HG02970 (cell line): Measurements from ENCODE around the gene PDE3B.
"Not testable (repeated sequence)": the region's sequence is repeated elsewhere in the genome, so short reads cannot be mapped to it uniquely, and the experiment has no call there.

ENCODE experiments used
- ATAC-seq: cut with Tn5 transposase; IDR thresholded peaks from one replicate; pipeline ENCODE4 v1.9.1; 2021; ENCODE audit warnings: mild to moderate bottlenecking, moderate library complexity, moderate number of reproducible peaks; ENCODE audit not compliant: unreplicated experiment, low FRiP score

PDE3B gene

GRCh38 chr11:14673421-14673820, 29.8 kb downstream of the PDE3B start:
- ATAC-seq: no peak

DNA sequence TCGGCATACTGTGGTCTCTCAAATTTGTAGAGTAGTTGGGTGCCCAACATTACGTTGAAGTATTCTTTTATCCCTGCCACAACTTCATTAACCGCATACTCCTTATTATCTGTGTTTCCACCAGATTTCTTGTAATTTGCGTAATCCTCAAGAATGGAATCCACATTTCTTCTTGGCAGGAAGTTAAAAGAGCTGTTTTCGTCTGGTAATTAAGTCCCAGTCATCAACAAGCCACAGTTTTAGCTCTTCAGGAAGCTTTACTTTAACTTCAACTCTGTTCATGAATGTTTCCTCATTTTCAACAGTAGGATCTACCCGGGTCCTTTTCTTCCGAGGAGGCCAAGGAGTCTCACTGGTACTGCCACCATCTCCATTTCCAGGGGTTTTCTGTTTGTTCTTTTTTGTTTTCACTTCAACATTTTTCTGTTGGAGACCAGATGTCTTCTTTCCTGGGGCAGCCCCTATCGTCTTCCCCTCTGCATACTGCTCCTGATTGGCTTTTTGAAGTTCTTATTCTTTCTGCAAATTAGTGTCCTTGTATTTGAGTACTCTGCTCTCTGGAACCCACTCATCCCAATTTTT, 30.3 kb downstream of the PDE3B start:
- ATAC-seq: no peak

DNA sequence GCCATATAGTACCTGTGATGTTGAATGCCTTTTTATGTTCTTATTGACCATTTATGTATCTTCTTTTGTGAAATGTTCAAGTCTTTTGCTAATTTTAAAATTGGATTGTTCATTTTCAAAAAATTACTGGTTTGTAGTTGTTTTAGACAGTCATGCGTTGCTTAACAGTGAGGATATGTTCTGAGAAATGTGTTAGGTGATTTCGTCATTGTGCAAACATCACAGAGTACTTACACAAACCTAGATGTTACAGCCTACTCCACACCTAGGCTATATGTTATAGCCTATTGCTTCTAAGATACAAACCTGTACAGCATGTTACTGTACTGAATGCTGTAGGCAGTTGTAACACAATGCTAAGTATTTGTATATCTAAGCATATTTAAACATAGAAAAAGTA, 32.5 kb downstream of the PDE3B start:
- no peak for ATAC-seq

- no peak for ATAC-seq
These were observed 33.5 kb downstream of the PDE3B start for GRCh38 chr11:14677146-14677545.

DNA sequence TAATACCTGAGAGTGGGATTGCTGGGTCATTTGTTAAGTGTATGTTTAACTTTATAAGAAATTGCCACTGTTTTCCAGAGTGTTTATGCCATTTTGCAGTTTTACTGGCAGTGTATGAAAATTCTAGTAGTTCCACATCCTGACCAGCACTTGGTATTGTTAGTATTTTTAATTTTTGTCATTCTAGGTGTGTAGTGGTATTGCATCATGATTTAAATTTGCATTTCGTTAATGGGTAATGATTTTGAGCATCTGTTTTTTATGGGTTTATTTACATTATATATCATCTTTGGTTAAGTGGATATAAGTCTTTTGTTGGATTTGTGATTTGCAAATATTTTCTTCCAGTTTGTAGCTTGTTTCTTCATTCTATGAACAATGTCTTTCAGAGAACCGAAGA, 34.7 kb downstream of the PDE3B start:
- ATAC-seq: no peak

- ATAC-seq: no peak
These were observed 36.1 kb downstream of the PDE3B start for GRCh38 chr11:14679662-14680061.

DNA sequence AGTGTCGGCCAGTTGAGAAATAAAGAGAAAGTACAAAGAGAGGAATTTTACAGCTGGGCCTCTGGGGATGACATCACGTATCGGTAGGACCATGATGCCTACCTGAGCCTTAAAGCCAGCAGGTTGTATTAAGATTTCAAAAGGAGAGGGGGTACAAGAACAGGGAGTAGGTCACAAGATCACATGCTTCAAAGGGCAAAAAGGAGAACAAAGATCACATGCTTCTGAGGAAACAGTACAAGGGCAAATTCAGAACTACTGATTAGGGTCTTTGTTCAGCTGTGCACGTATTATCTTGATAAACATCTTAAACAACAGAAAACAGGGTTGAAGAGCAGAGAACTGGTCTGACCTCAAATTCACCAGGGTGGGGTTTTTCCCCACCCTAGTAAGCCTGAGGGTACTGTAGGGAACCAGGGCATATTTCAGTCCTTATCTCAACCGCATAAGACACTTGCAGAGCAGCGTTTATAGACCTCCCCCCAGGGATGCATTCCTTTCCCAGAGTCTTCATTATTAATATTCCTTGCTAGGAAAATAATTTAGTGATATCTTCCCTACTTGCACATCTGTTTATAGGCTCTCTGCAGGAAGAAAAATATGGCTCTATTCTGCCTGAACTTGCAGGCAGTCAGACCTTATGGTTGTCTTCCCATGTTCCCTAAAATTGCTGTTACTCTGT, 40.8 kb downstream of the PDE3B start:
- not testable (repeated sequence) for ATAC-seq

GRCh38 chr11:14687456-14687855, 43.9 kb downstream of the PDE3B start:
- no peak for ATAC-seq

DNA sequence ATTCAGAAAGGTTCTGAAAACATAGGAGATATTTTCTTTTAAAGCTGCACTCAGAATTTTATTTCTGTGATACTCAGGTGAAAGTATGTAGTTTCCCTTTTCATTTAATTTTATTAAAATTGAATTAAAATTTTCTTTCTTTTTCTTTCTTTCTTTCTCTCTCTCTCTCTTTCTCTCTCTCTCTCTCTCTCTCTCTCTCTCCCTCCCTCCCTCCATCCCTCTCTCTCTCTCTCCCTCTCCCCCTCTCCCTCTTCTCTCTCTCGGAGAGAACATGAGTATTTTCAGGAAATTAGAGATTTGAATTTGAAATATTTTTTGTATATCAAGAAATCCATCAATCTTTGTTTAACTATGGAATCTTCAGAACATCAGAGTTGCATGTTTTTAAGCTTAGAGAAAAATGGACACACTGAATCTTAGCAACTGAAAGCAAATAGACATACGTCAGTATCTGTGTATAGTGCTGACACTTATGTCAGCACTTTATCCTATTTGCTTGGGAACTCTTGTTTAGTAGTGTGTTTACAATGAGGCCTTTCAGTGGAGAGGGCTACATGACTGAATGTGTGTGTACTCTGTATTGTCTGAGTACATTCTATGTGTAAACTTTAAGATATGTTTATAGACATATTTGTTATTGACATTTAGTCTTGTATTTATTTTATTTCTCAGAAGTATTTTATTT, 44.5 kb downstream of the PDE3B start:
- no peak for ATAC-seq

DNA sequence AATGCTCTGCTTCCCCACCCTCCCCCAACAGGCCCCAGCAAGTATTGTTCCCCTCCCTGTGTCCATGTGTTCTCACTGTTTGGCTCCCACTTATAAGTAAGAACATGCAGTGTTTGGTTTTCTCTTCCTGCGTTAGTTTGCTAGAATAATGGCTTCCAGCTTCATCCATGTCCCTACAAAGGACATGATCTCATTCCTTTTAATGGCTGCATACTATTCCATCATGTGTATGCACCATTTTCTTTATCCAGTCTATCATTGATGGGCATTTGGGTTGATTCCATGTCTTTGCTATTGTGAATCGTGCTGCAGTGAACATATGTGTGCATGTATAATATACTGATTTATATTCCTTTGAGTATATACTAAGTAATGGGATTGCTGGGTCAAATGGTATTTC, 52.1 kb downstream of the PDE3B start:
- ATAC-seq: not testable (repeated sequence)

DNA sequence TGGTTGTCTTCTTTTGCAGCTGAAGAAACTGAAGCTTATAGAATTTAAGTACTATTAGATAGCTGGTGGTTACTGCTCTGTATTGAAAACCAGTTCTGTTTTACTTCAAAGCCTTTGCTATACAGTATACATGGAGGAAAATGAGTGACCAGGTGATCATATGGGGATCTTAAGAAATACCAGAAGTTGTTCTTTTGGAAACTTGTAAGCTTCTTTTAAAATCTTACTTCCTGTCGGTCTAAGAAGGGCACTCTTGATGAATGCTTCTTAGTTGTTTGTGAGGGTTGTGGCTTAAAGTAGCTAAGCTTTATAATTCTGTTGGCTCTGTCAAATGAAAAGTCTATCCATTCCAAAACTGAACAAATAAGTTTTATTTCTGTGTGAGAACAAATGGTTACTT, 55.2 kb downstream of the PDE3B start:
- no peak for ATAC-seq

DNA sequence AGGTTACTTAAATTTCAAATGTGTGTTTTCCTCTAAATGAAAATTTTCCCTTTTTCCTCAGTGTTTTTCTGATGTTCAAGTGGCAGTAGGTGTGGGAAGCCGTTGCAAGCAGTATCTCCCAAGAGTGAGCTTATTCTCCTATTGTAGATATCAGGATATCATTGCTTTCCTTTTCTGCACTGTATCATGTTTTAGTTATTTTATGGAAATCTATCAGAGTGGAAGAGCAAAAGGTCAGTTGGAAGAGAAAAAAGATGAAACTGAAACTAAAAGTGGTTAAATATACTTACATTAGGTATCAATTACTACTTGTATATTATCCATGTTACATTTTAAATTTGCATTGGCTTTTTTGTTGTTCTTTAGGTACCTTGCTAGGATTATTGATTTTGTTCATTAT, 57.0 kb downstream of the PDE3B start:
- ATAC-seq: no peak

- ATAC-seq: no peak
These were observed 59.2 kb downstream of the PDE3B start for GRCh38 chr11:14702760-14703159.

- no peak for ATAC-seq
These were observed 60.1 kb downstream of the PDE3B start for GRCh38 chr11:14703731-14704130.

- ATAC-seq: no peak
These were observed 61.5 kb downstream of the PDE3B start for GRCh38 chr11:14705067-14705466.

DNA sequence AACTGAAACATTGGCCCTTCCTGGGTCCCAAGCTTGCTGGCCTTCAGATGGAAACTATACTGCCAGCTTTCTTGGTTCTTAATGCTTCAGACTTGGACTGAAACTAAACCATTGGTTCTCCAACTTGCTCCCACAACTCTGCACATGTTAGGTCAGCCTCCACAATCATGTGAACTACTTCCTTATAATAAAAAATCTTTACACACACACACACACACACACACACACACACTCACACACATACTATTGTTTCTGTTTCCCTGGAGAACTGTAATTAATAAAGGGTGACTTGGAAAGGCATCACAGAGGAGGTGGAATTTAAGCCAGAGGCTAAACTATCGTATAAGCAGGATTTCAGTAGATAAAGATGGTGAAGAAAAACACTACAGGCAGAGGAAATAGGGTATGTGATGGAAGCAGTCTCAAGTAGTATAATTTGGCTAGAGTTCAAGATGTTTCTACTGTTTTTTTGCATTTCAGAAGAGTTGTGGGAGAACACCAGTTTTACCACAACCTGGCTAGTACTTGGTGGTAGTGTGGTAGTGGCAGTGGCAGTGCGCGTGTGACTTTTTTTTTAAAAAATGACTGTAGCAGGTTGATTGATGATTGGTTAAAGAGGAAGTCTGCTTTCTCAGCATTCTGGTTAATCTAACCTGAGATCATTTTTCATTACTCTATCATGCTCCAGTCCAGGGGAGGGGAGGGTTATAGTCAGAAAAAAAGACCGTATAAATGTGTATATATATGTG, 70.1 kb downstream of the PDE3B start:
- no peak for ATAC-seq

DNA sequence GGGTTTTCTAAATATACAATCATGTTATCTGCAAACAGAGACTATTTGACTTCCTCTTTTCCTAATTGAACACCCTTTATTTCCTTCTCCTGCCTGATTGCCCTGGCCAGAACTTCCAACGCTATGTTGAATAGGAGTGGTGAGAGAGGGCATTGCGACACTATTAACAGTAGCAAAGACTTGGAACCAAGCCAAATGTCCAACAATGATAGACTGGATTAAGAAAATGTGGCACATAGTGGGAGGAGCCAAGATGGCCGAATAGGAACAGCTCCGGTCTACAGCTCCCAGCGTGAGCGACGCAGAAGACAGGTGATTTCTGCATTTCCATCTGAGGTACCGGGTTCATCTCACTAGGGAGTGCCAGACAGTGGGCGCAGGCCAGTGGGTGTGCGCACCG, 72.1 kb downstream of the PDE3B start:
- ATAC-seq: not testable (repeated sequence)

DNA sequence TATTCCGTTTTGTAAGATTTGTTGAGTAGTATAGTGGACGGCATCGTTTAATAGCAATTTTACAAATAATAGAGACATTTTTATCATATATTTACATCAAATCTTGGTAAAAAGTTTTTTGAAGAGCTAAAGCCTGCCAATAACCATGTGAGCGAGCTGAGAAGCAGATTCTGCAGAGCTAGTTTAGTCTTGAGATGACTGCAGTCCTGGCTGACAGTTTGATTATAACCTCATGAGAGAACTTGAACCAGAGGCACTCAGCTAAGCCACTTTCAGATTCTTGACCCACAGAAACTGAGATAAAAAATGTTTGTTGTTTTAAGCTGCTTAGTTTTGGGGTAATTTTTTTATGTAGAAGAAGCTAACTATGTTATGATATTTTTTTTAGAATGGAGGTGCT, 78.9 kb downstream of the PDE3B start:
- ATAC-seq: no peak

- ATAC-seq: no peak
These were observed 81.5 kb downstream of the PDE3B start for GRCh38 chr11:14725150-14725549.

- ATAC-seq: no peak
These were observed 83.6 kb downstream of the PDE3B start for GRCh38 chr11:14727215-14727614.

GRCh38 chr11:14727746-14728145, 84.1 kb downstream of the PDE3B start:
- ATAC-seq: no peak
